IPS-NIHi11 (cell line): ENCODE measurements around the gene BPIFB2.

Experiments used
- DNase-seq: peaks from one replicate; pipeline ENCODE4 v3.0.0; 2012; ENCODE audit warnings: mixed read lengths, low spot score

The BPIFB2 gene

DNA sequence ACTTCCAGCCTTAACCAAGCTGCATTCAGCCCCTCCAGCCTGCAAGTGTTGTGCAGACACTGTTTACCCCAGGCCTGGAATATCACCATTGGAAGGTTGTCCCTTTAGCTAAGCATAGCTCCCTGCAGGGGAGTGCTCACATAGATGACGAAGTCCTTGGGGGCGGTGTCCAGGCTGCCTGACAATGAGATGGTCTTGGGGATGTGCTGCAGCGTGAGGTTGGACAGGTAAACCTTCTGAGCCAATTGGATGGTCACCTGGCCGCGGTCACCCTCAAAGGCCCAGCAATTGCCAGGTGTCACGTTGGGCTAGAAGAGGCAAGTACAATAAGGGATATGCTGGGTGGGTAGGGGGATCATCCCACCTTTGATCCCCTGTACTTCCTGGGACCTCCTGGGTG lies 21.9 kb upstream of the BPIFB2 start:
- DNase-seq, result no peak

DNA sequence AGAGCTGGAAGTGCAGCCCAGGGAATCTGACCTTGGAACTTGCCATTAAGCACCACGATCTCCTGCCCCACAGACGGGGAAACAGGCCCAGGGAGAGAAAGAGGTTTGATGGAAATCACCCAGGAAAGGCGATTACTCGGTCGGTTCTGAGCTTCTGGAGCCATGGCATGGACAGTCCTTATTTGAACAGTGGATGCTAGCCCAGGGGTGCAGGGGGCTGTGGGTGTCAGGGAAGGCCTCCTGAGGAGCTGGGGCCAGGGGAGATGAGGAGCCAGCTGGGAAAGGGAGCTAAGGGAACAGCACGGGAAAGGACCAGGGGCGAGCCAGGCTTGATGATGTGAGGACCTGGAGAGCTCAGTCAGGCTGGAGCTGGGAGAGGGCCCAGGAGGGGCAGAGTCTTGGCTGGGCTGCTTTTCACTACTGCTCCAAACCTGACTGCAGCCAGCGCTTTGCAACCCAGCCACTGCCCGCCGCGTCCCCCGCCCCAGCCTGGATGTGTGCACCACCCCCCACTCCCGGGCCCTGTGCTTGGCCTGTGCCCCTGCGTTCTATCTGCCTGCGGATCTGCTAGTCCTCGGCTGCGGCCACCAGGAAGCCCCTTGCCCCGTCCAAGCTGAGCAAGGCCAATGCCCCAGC lies 21.1 kb upstream of the BPIFB2 start:
- DNase-seq, result no peak

DNA sequence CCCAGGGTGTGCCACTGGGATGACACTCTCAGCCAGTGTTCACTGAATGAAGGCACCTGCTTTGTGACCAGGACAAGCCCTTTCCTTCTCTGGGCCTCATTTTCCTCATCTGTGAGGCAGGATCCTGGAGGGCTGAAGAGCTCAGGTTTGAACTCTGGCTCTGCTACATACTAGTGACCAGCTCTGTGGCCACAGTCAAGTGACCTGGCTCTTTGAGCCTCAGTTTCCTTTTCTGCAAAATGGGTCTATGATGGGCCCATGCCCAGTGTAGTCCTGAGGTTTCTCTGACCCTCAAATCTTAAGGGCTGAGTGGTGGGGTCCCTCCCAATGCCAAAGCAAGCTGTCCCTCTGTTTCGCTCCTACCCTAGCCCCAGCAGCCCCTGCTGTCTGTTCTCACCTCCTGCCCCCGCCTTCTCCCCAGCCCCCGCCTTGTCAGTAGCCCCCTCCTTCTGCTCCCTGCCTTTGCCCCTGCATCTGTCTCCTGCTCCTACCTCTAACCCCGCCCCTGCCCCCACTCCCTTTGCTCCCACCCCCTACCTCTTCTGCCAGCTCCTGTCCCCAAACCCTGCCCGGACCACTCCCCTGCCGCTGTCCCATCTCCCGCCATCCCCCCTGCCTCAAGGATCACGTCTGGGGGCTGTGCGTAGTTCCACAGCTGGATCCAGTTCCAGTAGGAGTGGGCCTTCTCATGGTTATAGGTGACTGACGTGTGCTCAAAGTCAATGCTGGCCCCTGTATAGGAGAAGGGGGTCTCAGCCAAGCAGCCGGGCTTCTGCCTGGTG lies 20.3 kb upstream of the BPIFB2 start:
- no peak for DNase-seq

DNA sequence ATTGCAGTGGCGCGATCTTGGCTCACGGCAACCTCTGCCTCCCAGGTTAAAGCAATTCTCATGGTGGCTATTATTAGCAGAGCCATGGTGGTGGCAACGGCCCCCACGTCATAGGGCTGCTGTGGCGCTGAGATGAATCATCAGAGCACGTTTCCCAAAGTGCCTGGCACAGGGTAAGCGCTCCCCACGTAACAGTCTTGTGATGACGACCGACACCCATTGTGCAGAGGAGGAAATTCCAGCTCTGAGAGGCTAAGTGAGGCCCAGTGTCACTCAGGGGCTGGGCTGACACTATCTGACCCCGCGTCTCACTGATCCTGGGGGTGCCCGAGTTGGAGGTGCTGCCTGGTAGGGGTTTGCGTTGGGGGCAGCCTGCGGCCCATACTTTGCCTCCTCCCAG lies 19.5 kb upstream of the BPIFB2 start:
- DNase-seq, result no peak

DNA sequence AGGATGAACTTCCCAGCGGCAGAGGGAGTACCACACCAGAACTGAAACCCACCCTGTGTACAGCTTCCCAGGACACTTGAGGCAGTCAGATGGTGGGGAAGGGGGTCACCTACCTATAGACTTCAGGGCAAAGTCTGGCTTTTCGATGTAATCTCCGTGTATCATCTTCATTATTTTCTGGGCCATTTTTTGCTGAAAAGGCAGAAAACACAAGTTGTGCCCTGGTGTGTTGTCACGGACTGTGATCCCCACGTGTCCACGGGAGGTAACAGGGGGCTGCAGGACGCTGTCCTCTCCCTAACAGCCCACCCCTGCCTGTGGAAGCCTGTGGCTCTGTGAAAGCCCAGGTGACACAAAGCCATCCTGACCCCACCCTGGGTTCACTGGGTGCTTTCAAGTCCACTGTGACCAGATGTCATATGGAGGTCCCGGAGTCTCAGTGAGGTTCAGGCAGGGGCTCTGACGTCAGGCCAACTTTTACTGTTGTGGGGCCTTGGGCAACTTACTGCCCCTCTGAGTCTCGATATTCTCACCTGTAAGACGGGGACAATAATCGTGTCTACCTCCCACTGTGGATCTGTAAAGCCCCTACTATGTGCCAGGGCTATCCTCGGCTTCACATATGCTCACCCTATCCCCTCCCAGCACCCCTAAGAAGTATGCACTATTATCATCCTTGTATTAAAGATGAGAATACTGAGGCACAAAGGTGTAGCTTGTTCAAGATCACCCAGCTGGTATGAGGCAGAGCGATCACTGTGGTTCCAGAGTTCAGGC lies 17.8 kb upstream of the BPIFB2 start:
- DNase-seq, result no peak

DNA sequence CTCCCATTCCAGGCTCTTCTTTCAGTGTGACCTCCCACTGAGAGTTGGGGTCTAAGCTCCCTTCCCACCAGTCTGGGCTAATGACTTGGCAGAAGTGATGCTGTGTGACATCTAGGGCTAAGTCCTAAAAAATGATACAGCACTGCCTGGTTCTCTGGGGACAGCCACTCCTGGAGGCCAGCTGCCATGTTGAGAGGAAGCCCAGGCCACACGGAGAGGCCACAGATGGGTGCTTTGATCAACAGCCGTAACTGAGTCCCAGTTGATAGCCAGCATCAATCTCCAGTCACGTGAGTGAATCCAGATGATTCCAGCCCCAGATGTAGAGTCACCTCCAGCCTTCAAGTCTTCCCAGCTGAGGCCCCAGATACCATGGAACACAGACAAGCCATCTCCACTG lies 17.1 kb upstream of the BPIFB2 start:
- no peak for DNase-seq

DNA sequence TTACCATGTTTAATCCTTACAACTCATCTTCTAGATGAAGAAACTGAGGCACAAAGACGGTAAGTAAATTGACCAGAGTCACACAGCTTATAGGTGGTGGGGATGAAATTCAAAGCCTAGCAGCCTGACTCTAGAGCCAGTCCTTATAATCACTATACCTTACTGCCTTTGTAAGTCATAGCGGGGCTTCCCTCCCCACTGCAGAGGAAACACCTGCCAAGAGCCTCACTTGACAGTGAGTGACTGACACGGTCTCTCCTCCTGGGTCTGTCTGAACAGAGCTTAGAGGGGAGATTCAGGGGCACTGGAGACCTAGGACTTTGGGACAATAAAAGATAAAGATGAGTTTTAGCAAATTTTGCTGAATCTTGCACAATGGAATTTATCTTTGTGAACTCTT lies 16.1 kb upstream of the BPIFB2 start:
- DNase-seq, result no peak

DNA sequence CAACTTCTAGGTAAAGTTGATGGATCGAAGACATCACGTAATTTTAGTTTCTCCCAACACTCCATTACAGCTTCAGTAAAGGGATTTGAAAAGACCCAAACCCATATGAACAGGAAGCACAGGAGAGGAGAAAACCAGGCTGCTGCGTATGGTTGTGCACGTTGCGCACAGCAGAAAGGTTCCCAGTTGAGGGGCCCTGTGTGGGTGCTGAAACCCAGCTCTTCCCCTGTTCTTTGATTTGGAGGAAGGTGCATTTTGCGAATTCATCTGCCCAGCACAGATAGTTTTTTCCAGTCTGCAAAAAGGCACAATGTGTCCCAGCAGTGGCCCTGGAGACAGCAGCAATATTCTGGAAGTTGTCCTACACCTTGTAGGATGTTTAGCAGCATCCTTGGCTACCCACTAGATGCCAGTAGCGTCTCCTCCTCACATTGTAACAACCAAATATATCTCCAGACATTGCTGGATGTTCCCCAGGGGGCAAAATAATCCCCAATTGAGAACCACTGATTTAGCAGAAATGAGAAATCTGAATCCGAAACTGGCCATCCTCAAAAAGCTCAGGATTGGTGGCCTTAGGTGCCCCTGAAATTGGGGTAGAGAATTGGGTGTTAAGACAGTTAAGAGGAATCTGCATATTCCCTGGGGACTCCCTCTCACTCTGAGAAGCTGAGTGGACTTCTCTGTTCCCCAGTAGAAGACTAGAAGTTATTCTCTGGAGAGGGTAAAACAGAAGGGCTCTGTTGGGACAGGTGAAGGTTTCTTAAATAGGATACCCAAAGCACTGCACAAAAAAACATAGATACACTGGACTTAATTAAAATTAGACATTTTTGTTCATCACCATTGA lies 15.5 kb upstream of the BPIFB2 start:
- no peak for DNase-seq

DNA sequence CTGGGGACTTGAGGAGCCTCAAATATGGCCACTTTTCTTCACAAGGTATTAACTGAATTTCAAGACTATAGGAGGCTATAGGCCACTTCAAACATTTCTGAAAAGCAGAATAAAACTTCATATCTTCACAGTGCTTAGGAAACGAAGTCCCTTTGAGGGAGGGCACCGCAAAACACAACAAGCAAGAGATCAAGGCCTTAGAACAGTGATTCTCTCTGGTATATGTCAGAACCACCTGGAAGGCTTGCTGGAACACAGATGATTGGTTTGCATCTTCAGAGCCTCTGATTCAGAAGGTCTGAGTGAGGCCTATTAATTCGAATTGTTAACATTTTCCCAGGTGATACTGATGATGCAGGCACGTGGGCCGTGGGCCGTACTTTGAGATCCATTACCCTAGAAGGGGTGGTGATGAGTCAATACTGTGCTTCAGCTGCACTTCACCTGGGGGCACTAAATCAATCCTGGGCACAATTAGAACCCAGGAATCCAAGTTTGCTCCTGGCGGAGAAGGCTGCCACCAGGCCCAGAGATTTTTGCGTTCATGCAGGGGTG lies 13.9 kb upstream of the BPIFB2 start:
- DNase-seq, result no peak

DNA sequence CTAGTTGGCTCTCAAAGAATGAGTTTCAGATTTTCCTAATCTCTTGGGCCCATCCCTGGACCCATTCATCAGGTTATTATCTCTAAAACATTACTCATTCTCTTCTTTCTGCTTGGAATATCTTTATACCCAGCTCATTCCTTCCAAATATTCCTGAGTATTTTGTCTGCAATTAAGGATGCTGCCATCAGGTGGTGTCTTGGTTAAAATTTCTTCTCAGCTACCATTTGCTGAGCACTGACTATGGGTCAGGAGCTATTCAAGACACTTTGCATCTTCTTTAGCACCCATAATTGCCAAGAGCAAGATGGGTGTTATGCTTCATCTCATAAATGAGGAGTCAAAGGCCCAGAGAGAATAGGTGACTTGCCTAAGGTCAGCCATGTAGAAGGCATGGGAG lies 11.7 kb upstream of the BPIFB2 start:
- DNase-seq, result peak; percentile 68

DNA sequence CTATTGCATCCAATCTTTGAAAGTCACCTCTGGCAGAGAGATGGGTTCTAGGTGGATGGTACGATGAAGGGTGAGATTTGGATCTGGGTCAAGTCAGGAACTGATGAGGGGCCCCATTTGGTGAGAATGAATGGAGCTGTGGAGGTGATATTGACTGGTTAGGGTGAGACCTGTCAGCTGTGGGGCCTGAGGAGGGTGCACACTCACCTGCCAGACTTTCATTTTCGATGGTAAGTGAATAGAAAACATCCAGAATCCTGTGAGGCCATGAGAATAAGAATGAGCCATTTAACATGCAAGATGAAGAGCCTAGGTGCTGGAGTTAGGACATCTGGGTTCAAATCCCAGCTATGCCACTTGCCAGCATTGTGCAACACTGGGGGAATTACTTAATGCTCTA lies 10.1 kb upstream of the BPIFB2 start:
- no peak for DNase-seq

DNA sequence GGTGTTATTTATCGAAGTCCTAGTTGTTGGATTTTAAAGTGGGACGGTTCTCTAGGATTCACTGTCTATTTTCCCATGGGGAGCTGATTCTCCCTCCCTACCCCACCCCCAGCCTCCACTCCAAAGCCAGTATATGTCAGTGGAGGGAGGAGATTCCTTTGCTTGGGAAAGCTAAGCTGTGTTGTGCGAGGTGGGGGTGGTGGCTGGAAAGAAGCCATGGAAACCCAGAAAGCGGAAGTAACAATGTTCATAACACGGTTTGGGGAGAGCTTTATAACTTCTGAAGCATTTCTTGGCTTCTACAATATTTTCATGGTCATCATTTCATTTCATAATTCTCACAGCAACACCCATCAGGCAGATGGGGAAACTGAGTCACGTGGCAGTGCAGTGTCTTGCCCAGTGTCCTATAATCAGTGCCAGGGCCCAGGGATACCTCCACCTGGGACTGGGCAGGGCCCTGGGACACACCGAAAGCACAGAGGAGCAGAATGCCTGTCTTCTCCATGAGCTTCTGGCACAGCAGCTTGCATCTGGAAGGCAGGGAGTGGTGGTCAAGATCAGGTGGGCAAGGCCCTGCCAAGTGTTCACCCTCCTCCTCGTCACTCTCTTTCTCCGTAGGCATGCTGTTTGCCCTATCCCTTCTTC lies 7.8 kb upstream of the BPIFB2 start:
- no peak for DNase-seq

DNA sequence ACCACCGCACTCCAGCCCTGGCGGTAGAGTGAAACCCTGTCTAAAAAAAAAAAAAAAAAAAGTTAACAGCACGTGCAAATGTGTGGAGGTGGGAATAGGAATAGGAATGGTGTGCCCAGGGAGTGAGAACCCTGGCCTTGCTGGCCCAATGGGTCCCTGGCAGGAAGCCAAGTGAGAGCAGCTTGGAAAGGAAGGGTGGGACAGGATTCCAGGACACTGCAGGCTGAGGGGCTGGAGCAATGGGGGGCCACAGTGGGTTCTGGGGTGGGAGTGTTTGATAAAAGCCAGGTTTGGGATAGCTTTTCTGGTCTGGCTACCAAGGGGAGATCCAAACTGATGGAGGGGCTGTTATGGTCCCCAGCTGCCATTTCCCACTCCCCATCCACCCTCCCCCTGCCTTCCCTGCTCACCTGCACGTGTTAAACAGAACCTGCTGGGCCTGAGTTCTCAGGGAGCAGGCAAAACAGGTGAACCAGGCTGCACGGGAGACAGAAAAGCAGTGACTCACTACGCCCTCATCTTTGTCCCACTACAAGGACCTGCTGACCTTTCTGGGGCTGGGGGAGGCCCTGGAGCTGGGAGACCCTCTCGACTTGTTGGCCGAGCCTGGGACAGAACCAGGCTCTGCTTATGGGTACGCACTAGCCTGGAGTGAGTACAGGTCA lies 6.6 kb upstream of the BPIFB2 start:
- DNase-seq, result no peak

DNA sequence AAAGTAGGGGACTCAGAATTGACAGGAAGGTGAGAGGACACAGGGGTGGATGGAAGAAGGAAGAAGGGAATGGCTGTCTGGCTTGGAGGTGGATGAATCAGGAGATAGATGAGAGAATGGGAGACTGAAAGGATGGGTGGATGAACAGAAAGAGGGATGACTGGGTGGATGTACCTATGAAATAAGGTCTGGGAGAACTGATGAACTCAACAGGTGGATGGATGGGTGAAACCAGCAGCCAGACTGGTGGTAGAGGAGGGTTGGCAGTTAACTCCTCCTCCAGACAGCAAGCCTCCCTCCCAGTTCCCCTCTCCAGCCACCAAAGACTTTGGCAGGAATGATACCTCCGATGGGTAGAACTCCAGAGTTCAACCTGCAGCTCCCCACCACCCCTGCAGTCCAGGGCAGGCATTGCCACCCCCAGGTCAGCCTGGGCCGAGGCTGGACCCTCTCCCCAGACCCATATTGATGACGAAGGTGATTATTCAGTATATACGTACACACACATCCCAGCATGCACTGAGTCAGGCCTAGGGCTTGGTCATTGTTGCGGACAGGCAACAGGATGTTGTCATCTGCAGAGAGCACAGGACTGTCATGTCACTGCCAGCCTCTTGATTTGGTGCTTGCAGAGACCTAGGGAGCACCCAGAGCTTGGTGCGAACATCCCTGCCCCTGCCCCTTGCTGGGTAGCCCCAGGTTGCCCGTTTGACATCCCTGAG lies 5.3 kb upstream of the BPIFB2 start:
- DNase-seq, result no peak

DNA sequence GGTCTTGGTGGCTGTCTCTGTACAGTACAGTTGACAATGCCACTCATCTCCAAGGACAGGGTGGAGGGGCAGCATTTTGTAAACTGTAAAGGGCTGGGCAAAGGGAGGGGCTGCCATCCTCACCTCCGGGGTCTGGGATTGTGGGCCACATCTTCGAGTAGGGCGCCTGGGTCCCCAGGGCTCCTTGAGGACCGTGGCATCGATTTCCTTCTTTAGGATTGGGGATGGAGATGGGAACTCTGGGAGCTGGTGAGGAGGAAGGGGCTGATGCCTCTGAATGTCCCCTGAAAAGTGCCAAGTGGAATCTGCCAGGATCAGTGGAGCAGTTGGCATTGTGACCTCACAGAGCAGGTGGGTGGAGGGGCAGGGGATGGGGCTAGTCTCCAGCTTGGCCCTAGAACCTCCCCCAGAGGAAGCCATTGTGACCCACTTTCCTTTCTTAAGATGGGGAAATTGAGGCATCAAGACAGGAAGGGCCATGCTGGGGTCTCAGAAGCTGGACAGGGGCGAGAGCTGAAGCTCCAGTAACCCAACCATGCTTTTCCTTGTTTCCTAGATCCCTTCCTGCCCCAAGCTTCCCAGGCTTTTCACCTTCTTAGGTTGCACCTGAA lies 3.3 kb upstream of the BPIFB2 start, which contains the start of gene SUN5:
Gene SUN5, minus strand, starts transcription at position 293 of the 611 bp plus-strand sequence. Its CDS starts 93 bp downstream, at position 200.
- DNase-seq, result no peak

DNA sequence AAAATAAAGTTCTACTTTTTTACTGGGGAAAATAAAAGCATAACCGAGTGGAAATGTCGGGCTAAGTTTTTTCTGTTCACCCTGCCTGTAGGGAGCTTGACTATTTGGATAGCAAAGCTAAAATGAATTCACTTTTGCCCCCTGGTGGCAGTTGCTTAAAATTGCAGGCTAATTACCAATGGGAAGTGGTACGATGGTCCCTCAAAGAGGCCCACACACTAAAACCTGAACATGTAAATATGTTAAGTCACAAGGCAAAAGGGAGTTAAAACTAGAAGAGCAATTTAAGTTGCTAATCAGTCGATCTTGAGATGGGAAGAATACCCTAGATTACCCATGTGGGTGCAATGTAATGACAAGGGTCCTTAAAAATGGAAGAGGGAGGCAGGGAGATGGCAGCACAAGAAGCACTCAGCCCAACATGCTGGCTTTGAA lies 2.4 kb upstream of the BPIFB2 start:
- DNase-seq, result peak; percentile 76

DNA sequence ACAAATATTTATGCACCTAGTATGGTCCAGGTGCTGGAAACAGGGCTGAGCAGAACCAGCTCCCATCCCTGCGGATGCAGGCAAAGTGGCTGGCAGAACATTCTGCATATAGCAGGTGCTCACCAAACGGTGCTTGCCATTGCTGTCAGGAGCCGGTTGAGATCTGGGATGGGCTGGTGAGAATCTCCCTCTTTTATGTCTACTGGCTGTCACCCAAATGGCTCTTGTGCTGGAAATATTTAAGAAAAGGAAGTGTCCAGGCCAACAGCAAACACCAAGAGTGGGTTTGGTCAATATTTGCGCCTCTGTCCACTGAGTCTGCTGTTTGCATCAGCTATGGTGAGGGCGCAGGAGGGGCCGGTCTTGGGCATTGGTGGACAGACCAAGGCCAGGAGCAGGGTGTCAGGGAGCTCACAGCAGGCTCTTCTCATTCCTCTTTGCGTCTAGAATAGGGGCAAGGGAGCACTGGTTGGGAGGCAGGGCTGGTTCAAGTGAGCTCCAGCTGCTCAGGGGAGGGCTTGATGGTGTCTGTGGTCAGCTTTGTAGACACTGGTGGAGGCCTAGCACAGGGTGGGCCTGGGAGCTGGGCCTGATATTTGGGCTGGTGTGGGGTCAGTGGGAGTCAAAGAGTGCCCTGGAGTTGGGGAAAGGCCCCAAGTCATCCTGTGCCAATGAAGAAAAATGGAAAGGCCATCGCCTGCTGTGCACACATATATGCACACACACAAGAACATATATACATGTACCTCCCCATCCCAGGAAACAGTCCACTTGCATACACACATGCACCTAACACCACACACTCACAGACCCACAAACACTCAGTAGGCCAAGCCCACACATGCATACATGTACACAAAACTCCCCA lies 1.4 kb upstream of the BPIFB2 start:
- DNase-seq, result no peak

DNA sequence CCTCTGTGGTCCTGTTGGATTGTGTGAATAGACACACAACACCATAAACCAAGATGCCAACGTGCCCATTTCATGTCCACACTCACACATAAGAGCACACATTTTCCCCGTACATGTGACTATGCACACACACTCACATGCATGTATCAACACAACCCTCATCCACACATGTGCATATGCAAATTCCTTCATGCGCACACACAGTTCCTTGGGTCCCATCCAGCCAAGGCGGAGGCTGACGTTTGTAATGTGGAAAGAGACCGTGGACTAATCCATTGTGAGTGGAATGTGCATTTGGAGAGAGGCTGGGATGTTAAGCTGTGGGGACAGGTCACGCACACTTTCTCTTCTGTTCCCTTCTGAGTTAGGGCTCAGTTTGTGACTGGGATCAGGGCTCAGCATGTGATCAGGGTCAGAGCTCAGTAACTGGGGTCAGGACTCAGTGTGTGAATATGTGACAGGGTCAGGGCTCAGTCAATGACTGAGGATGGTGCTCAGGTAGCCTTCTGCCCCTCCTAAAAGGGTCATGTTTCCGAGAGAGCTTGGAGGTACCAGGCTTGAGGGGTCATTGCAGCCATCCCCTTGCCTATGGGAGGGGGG lies 628 bp upstream of the BPIFB2 start:
- DNase-seq, result no peak
